Measurements from ENCODE around the gene AANAT.

Gene AANAT

DNA sequence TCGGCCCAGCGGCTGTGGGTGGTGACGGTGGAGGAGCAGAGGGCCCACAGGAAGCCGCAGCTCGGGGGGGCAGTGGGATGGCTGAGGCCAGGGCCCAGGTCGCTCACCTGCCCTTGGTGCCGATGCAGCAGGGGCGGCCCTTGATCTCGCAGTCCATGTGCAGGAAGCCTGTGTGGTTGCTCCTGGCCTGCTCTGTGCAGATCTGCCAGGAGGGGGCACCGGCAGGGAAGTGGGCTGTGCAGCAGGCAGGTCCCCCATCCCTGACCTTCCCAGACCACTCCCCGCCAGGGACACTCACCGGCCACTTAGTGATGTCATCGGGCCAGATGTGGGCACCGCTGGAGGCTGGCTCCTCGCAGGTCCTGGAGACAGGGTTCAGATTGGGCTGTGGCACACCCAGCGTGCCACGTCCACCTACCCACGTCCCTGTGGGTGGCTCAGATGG is 6.2 kb downstream of the AANAT start:
- TF ChIP-seq, protein P1, sequence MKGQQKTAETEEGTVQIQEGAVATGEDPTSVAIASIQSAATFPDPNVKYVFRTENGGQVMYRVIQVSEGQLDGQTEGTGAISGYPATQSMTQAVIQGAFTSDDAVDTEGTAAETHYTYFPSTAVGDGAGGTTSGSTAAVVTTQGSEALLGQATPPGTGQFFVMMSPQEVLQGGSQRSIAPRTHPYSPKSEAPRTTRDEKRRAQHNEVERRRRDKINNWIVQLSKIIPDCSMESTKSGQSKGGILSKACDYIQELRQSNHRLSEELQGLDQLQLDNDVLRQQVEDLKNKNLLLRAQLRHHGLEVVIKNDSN (IDR thresholded peaks at IDR 0.05): no peak
- TF ChIP-seq TAF1 (IDR thresholded peaks at IDR 0.05; ENCODE audit: low read depth) (no peak), TEAD4 (IDR thresholded peaks at IDR 0.05) (no peak), RAD21 (IDR thresholded peaks at IDR 0.05; ENCODE audit: low read depth) (no peak), ZBTB7A (IDR thresholded peaks at IDR 0.05; ENCODE audit: low read depth) (no peak), NFIC (IDR thresholded peaks at IDR 0.05) (no peak), CEBPB (IDR thresholded peaks at IDR 0.05) (no peak), FOXM1 (IDR thresholded peaks at IDR 0.05; ENCODE audit: borderline replicate concordance, low read depth) (no peak)
- TF ChIP-seq, protein P2, sequence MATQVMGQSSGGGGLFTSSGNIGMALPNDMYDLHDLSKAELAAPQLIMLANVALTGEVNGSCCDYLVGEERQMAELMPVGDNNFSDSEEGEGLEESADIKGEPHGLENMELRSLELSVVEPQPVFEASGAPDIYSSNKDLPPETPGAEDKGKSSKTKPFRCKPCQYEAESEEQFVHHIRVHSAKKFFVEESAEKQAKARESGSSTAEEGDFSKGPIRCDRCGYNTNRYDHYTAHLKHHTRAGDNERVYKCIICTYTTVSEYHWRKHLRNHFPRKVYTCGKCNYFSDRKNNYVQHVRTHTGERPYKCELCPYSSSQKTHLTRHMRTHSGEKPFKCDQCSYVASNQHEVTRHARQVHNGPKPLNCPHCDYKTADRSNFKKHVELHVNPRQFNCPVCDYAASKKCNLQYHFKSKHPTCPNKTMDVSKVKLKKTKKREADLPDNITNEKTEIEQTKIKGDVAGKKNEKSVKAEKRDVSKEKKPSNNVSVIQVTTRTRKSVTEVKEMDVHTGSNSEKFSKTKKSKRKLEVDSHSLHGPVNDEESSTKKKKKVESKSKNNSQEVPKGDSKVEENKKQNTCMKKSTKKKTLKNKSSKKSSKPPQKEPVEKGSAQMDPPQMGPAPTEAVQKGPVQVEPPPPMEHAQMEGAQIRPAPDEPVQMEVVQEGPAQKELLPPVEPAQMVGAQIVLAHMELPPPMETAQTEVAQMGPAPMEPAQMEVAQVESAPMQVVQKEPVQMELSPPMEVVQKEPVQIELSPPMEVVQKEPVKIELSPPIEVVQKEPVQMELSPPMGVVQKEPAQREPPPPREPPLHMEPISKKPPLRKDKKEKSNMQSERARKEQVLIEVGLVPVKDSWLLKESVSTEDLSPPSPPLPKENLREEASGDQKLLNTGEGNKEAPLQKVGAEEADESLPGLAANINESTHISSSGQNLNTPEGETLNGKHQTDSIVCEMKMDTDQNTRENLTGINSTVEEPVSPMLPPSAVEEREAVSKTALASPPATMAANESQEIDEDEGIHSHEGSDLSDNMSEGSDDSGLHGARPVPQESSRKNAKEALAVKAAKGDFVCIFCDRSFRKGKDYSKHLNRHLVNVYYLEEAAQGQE (IDR thresholded peaks at IDR 0.05; ENCODE audit: low read depth): no peak
- TF ChIP-seq, protein P3, sequence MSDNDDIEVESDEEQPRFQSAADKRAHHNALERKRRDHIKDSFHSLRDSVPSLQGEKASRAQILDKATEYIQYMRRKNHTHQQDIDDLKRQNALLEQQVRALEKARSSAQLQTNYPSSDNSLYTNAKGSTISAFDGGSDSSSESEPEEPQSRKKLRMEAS (IDR thresholded peaks at IDR 0.05): no peak

DNA sequence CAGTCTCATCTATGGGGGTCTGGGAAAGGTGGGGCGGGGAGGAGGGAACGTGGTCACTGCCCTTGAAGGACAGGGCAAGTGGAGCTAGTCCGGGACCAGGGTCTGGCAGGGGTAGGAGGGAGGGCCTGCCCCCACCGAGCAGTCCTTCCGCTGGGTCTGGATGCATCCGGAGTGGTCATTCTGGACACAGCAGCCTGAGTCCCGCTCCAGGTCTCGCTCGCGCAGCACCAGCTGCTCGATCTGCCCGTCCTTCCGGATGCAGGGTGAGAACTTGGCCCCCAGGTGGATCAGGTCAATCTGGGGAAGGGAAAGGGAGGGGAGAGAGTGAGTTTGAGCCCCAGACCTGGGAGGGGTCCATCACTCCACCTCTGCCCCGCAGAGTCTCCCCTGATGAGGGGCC is 6.8 kb downstream of the AANAT start:
- TF ChIP-seq EGR1 (IDR thresholded peaks at IDR 0.05) (no peak), FOXM1 (IDR thresholded peaks at IDR 0.05; ENCODE audit: borderline replicate concordance, low read depth) (no peak), CREB1 (IDR thresholded peaks at IDR 0.05; ENCODE audit: low read depth) (no peak), EP300 (IDR thresholded peaks at IDR 0.05; ENCODE audit: borderline replicate concordance) (no peak), ZBTB7A (IDR thresholded peaks at IDR 0.05; ENCODE audit: low read depth) (no peak), CEBPB (IDR thresholded peaks at IDR 0.05) (no peak), RAD21 (IDR thresholded peaks at IDR 0.05; ENCODE audit: low read depth) (no peak), TAF1 (IDR thresholded peaks at IDR 0.05; ENCODE audit: low read depth) (no peak), YY1 (IDR thresholded peaks at IDR 0.05; ENCODE audit: low read depth) (no peak), TCF12 (IDR thresholded peaks at IDR 0.05; ENCODE audit: low read depth) (no peak)
- TF ChIP-seq, protein P1 (IDR thresholded peaks at IDR 0.05): no peak
- TF ChIP-seq, protein P2 (IDR thresholded peaks at IDR 0.05; ENCODE audit: low read depth): no peak
- TF ChIP-seq, protein P3 (IDR thresholded peaks at IDR 0.05): no peak

DNA sequence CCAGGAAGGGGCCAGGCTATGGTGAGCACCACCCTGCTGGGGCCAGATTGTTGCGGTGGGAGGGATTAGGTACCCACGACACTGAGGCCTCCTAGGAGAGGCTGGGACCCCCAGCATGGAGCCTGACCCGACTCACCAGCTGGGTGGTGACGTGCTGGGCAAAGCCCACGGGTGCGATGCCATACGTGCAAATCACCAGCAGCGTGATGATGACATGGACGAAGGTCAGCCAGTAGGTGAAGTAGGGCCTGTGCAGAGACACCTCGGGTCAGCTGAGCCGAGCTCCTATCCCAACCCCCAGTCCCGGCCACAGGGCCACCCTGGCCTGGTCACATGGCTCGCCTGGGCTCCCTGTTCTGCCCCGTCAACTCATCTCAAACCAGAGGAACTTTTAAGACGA is 7.5 kb downstream of the AANAT start:
- no peak for TF ChIP-seq CEBPB (IDR thresholded peaks at IDR 0.05)
- TF ChIP-seq EP300 (IDR thresholded peaks at IDR 0.05; ENCODE audit: borderline replicate concordance): no peak
- TF ChIP-seq, protein P1 (IDR thresholded peaks at IDR 0.05): no peak
- TF ChIP-seq EGR1 (IDR thresholded peaks at IDR 0.05): no peak
- no peak for TF ChIP-seq TCF12 (IDR thresholded peaks at IDR 0.05; ENCODE audit: low read depth)
- TF ChIP-seq, protein P3 (IDR thresholded peaks at IDR 0.05): no peak
- no peak for TF ChIP-seq TEAD4 (IDR thresholded peaks at IDR 0.05)
- no peak for TF ChIP-seq NFIC (IDR thresholded peaks at IDR 0.05)
- no peak for TF ChIP-seq YY1 (IDR thresholded peaks at IDR 0.05; ENCODE audit: low read depth)
- TF ChIP-seq, protein P2 (IDR thresholded peaks at IDR 0.05; ENCODE audit: low read depth): no peak
- no peak for TF ChIP-seq ZBTB7A (IDR thresholded peaks at IDR 0.05; ENCODE audit: low read depth)
- no peak for TF ChIP-seq FOXM1 (IDR thresholded peaks at IDR 0.05; ENCODE audit: borderline replicate concordance, low read depth)
- no peak for TF ChIP-seq RAD21 (IDR thresholded peaks at IDR 0.05; ENCODE audit: low read depth)
- TF ChIP-seq TAF1 (IDR thresholded peaks at IDR 0.05; ENCODE audit: low read depth): no peak
- TF ChIP-seq CREB1 (IDR thresholded peaks at IDR 0.05; ENCODE audit: low read depth): no peak

DNA sequence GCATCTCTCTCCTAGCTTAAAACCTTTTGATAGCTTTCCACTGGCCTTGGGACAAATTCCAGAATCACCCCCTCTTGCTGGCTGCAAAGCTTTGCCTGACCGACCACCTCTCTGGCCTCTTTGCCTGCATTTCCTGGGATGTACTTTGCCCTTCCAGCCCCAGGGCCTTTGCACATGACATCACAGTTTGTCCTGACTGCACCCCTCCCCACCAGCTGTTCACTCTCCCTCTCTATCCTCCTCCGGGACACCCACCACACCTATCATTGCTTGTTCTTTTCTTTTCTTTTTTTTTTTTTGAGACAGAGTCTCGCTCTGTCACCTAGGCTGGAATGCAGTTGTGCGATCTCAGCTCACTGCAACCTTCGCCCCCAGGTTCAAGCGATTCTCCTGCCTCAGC is 7.9 kb downstream of the AANAT start:
- TF ChIP-seq YY1 (IDR thresholded peaks at IDR 0.05; ENCODE audit: low read depth): no peak
- TF ChIP-seq FOXM1 (IDR thresholded peaks at IDR 0.05; ENCODE audit: borderline replicate concordance, low read depth): no peak
- no peak for TF ChIP-seq TAF1 (IDR thresholded peaks at IDR 0.05; ENCODE audit: low read depth)
- no peak for TF ChIP-seq EP300 (IDR thresholded peaks at IDR 0.05; ENCODE audit: borderline replicate concordance)
- TF ChIP-seq, protein P1 (IDR thresholded peaks at IDR 0.05): no peak
- TF ChIP-seq EGR1 (IDR thresholded peaks at IDR 0.05): no peak
- TF ChIP-seq CEBPB (IDR thresholded peaks at IDR 0.05): no peak
- TF ChIP-seq RAD21 (IDR thresholded peaks at IDR 0.05; ENCODE audit: low read depth): no peak
- TF ChIP-seq, protein P2 (IDR thresholded peaks at IDR 0.05; ENCODE audit: low read depth): no peak
- TF ChIP-seq NFIC (IDR thresholded peaks at IDR 0.05): no peak
- no peak for TF ChIP-seq ZBTB7A (IDR thresholded peaks at IDR 0.05; ENCODE audit: low read depth)
- TF ChIP-seq CREB1 (IDR thresholded peaks at IDR 0.05; ENCODE audit: low read depth): no peak
- no peak for TF ChIP-seq TEAD4 (IDR thresholded peaks at IDR 0.05)
- TF ChIP-seq, protein P3 (IDR thresholded peaks at IDR 0.05): no peak
- TF ChIP-seq TCF12 (IDR thresholded peaks at IDR 0.05; ENCODE audit: low read depth): no peak

Measured in Ishikawa (cell line).